NCI-H345 (cell line): ENCODE measurements around the gene ABAT.
"Not testable (repeated sequence)": the region's sequence is repeated elsewhere in the genome, so short reads cannot be mapped to it uniquely, and the experiment has no call there.

ENCODE experiments used
- DNase-seq: peaks from one replicate; lab custom pipeline; 2025; lab: John Stamatoyannopoulos, UW

ABAT gene

DNA sequence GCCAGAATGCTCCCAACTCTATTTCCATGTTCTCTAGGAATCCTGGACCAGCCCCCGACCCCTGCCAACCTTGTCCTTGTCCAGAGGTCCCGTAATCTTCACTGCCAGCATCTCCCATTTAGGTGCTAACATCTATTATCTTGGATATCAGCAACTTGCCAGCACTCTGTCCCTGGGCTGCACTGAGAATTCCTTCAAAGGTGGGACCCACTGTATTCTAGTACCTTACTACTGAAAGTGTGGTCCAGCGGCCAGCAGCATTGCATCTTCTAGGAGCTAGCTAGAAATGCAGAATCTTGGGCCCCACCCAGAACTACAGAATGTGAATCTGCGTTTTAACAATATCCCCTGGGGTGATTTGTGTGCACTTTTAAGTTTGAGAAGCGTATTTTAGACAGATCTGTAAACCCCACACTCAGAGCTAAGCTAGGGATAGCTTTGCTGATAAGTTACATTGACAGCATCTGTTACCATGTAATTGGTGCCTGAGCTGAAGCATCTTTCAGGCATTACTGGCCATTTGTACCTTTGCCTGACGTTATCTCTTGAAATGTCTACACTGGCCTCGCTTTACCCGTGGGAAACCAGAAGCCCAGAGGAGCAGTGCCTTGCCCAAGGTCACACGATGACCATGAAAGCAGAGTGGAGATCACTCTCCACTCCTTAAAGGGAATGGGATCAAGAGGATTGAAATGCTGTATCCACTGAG is 8.3 kb downstream of the ABAT start:
- no peak for DNase-seq

DNA sequence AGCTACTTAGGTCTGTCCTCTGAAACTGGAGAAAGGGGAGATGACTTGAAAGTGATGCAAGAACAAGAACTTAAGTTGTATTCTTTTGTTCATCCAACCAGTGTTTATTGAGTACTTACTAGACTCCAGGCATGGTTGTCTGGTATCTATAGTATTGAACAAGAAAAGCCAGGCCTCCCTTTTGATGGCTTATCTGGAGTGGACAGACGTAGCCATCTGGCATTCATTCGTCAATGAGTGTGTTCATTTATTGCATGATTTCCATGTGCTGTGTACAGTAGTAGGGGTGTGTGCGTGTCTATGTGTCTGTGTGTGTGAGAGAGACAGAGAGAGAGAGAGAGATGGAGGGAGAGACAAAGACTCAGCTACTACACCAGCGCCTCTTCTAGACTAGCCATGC is 9.2 kb downstream of the ABAT start:
- DNase-seq = no peak

DNA sequence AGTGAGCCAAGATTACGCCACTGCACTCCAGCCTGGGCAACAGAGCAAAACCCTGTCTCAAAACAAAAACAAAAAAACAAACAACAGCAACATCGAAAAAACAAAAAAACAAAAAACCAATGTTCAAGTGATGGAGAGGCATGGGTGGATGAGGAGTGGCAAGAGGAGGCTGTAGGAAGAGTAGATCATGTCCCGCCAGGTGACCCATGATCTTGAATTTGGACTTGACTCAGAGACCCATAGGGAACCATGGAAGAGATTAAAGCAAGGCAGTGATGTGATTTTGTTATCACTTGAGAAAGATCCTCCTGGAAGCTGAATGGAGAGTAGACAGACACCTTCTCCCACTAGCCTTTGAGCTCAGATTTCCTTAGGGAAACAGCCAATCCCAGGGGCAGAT is 11.2 kb downstream of the ABAT start:
- no peak for DNase-seq

DNA sequence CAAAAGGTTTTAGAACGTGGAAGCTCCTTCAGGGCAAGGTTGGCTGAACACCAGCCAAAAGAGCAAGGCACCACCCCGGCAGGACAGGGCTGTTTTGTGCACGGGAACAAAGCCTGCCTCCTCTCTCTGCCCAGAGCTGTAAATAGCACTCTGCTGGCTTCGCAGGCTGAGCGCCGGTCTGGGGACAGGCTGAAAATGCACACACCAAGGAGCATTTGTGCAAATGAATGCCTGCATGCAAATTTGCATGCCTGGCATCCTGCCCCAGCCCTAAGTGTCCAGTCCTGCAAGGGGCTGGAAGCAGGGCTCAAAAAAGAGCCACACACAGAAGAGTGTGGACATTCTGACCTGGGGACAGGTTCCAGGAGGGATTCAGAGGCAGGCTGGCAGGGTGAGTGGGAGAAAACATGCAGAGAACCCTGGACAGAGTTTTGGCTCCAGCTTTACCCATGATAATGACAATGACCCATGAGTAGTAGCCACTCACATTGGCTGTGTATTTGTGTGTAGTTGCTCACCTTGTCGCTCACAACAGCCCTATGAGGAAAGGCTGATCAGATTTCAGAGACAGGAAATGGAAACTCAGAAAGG is 11.7 kb downstream of the ABAT start:
- no peak for DNase-seq

DNA sequence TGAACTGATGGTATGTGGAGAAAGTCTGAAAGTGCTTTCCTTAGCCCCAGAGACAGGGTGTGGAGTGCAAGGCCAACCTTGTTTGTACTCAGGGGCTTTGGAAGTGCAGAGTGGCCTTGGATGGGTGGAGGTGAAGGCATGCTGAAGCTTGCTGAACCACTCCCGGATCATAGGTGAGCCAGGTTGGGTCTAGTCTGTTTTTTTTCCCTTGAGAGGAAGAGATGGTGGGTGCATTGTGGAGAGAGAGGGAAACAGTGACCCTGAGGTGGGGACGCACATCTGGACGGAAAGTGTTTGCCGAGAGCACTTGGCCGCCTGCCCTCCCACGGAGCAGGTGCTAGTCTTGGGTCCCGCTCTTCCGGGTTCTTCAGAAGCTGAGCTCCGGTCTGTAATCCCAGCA is 12.5 kb downstream of the ABAT start:
- no peak for DNase-seq

DNA sequence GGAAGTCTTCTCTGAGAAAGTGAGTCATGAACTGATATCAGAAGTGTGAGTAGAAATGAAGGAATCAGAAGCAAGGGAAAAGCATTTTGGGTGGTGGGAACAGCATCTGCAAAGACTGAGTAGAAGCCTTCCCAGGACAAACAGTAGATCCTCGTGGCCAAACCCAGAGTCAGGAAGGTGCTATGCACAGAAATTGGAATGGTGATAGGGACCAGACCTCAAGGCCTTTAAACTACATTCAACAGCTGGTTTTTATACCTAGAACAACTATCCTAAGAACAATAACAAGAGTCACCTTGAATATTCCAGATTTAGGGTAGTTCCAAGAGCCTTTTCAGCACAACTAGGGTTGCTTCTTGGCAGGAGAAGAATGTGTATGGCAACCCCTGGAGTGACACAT is 15.3 kb downstream of the ABAT start:
- DNase-seq = no peak

DNA sequence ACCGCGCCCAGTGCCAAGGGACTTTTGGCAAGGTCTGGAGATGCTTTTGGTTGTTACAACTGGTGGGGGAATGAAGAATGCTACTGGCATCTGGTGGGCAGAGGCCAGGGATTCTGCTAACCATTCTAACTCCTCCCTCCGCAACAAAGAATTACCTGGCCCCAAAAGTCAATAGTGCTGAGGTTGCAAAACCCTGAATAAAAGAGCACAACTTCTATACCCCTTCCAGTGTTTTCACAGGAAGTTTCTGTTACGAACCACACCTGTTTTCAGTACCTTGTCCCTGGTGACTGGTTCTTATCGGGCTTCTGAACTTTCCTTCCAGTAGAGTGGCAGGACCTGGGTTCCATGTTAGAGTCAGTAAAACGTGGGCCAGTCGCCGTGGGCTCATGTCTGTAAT is 17.3 kb downstream of the ABAT start:
- no peak for DNase-seq

DNA sequence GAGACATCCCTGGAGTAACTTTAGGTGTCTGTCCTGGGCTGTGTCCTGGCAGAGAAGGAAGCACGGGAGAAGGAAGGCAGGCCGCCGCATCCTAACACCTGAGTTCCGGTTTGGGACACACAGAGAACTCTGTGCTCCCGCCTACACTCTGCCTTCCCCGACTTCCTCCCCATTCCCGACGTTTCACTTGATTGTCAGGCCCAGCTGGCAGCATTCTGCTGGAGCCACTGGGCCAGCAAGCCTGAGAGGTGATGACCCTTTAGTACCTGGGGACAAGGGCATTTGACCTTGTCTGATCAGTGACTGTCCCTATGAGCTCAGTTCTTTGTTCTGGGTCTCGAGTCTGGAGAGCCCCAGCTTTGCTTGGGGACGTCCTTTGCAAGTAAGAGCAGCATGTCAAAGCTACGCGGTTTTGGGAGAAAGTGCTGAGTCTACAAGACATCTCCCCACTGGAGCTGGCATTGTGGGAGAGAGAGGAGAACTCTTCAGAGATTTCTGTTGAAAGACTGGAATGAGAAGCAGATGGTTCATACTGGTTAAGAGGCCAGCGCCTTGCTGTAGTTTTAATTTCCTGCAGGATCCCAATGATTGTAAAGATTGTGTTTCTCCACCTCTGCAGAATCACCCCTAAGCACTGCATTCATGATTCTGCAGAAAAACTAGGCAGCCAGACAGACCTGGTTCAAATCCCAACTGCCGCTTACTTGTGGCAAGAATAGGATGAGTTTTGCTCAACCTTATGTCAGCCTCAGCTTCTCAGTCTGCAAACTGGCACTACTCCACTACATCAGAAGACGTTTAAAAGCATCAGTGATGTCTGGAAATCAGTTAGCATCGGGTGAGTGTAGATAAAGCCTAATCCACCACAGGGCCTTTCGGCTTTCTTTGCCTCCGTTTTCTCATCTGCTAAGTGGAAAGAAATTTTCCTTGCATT is 20.6 kb downstream of the ABAT start:
- DNase-seq = no peak

DNA sequence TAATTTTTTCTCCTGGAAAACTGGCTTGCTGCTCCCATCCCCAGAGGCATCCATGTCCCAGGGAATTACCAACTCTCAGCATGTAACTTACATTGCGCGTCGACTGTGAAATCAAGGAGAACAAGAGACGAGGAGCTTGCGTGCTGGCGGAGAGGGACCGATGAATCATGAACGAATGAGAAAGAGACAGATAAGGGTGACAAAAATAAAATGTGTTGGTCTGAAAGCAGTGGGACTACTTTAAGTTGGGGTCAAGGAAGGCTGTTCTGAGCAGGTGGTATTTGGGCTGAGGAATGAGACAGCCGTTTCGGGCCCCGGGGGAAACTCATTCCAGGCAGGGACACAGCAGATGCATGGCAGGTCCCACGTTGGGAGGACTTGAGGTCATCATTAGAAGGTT is 22.5 kb downstream of the ABAT start:
- no peak for DNase-seq

DNA sequence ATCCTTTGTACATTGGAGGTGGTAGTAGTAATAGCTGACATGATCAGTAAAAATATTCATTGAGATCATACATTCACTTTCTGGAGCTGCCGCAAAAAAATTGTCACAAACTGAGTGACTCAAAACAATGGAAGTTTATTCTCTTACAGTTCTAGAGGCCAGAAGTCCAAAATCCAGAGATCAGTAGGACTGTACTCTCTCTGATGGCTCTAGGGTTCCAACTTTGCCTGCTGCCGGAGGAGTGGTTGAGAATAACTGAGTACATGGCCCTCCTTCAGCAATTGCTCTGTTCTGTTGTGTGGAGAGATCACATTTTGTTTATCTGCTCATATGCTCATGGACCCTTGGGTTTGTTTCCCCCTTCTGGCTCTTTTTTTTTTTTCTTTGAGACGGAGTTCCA is 23.5 kb downstream of the ABAT start:
- no peak for DNase-seq

DNA sequence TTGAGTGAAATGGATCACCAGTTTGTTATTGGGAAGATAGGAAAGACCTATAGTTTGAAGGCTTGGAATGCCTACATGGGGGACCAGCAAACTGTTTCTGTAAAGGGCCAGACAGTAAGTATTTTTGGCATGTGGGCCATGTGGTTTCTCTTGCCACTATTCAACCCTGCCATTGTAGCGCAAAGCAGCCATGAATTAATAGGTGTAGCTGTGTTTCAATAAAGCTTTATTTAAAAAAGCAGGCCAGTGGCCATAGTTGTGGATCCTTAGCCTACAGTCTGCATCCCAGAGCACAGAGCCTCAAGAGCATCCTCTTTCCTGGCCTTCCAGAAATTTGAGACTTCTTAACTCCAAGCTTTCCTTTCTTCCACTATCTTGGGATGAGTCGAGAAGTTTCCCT is 29.3 kb downstream of the ABAT start:
- no peak for DNase-seq

DNA sequence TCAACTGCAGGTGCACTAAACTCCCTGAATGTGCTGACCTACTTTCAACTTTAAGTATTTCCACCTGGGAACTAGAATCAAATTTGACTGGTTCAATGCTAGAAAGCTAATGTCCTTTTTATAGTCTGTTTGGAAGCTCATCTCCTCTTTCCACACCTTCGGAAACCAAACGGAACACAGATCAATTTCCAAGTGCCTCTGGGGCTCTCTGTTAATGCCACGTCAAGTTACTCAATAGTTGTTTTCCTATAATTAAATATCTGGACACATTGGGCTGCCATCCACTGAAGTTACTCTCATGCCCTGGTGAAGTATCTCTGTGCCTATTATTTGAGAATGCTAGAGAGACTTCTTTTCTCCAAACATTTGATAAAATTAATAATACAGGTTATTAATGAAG is 29.7 kb downstream of the ABAT start:
- DNase-seq = no peak

DNA sequence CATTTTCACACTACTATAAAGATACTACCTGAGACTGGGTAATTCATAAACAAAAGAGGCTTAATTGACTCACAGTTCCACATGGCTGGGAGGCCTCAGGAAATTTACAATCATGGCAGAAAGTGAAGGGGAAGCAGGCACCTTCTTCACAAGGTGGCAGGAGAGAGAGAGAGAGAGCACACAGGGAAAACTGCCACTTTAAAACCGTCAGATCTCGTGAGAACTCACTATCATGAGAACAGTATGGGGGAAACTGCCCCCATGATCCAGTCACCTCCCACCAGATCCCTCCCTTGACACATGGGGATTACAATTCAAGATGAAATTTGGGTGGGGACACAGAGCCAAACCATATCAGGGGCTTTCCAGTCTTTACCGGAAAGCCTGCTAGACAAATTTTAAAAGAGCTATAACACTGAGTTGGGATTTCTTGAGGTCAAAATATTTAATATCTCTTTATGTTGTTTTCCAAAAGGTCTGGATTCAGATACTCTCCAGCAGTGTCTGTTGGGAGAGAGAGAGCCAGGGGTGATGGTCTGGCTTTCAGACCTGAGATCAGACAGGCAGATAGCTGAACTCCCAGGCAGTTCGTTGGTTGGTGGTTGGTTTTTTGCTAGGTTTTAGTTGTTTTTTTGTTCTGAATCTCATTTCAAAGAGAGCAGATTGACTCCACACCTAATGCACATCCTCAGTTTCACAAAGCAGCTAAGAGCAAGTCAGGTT is 30.8 kb downstream of the ABAT start:
- DNase-seq = not testable (repeated sequence)

DNA sequence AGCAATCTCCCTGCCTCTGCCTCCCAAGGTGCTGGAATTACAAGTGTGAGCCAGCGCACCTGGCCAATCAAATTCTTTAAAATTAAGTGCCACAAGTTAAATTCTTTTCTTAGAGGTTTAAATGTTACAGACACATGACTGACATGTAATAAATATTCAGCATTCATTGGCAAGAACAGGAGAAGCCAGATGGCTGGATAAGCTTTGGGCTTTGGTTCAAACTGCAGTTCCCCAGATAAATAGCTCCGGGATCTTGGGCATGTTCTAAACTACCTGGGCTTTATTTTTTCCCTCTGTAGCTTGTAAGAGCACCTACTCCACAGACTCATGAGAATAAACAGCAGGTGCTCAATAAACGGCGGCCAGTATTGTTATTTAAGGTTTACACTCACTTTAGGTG is 34.1 kb downstream of the ABAT start:
- DNase-seq = peak; percentile 47

DNA sequence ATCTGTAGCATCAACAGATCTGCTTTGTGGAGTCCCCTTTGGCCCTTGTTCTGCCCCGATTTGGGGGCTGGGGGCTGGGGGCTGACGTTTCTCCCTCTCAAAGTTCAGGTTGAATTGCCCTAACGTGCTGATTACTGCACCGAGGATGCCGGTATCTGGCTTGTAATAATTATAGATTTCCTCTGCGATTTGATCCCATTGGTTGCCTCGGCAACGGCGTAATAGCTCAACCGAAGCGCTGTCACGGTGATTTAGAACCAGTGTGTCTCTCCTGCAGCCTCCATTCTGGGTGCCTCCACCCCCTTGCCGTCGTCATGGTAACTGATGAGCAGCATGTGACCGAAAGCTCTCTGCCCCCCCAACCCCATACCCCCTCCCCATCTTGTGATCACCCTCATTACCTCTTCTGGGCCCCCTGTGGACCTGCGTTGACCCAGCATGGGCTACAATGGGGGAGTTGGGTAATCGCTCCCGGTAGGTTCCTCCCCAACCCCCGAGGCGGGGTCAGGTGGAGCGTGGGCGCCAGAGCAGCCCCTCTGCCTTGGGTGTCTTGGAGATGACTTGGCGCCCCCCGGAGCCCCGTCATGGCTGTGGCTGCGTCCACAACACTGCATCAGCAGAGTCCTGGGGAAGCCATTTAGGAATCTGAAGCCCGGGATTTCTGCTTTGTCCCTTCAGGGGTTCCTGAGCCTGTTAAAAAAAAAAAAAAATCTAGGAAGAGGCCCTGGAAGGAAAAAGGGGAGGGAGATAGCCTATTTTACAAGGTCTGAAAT is 38.4 kb downstream of the ABAT start:
- DNase-seq = peak; percentile 56

DNA sequence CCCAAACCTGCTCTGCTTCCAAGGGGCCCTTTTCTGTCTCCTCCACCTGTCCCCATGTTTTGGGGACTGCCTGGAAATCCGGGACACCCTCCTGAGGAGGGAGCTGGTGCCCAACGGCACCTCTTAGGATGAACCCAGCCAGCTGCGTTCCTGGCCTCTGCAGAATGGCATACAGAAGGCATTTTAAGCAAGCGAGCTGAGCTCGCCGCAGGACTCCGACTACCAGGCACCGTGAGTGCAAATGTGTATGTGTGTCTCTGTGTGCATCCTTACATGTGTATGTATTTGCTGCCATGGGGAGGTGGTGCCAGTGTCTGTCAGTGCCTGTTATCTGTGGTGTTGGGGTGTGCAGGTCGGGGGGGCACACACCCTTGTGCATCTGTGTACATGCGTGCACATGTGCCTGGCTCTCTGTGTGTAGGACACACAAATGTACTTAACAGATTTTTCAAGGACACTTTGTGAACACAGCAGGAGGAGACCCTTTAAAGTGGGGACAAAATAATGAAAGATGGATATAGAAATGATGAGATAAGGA is 39.3 kb downstream of the ABAT start:
- no peak for DNase-seq

DNA sequence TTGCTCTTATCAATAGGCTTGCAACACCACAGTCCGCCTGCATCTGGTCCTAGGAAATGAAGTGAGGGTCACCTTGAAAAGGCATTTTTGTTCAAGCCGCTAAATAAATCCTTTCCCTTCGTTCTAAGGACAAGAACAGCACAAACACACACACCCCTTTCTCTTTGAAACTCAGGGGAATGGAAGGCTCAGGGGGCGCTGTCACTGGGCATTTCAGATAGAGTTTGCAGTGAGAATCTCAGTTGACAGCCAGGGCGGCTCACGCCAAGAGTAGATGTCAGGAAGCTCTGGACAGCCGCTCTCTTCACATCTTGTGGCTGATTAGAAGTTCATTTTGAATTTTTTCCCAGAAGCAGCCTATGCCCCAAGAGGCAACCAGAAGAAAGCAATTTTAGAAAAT is 39.8 kb downstream of the ABAT start:
- DNase-seq = no peak

DNA sequence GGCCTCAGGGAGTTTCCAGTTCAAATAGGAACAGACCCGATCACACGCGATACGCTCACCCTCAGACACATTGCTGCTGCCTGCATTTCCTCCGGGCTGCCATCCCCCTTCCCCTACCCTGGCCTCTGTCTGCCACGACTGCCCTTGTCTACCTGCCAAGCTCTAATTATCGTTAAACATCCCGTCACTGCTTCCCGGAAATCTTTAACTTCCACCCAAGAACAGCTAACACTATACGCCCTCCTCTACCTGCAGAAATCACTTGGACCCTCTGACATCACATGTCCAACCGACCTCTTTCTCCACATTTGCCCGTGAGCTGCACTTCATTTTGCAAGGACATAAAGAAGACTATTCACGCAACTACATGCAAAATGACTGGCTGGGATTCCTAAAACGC is 40.4 kb downstream of the ABAT start:
- no peak for DNase-seq

DNA sequence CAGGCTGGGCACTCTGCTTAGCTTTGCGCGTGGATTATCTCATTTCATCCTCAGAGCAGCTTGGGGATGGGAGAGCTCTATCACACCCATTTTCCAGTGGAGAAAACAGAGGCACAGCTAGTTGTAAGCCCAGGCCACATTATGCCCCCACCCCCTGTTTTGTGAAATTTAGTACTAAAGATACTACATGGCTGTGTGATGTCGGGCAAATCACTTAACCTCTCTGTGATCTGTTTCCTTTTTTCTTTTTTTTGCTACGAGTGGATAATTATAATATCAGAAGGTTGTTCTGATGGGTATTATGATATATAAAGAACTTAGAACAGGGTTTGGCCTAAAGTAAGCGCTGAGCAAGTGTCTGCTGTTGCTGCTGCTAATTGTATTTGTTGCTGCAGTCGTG is 41.6 kb downstream of the ABAT start:
- no peak for DNase-seq

DNA sequence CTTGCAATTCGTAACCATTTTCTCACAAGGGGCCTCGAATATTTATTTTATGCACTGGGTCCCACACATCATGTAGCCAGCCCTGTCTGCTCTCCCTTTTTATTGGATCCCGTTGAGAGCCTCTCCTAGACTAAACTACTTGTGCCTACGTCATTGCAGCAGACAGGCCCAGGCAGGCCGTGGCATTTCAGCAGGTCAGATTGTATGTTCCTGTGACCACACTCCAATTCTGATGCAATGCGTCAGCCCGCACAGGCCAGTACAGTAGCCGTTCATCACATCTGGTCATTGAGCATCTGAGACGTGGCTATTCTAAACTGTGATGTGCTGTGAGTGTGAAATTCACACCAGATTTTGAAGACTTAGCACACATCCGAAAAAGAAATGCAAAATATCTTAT is 42.2 kb downstream of the ABAT start:
- peak; percentile 69 for DNase-seq

DNA sequence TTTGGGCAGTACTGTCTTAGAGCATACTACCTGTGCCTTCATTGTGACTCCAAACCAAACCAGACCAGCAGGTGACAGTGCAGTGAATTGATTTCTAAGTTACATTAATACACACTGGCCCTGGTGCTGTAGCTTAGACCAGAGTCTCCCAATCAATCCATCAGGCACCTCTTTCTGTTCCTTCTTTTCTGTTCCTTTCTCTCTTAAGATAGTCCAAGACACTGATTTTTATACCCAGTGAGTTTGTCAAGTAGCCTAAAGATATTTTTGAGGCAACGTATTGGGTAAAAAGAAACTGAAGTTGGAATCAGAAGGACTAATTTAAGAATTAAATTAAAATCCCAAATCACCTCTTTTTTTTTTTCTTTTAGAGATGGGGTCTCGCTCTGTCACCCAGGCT is 43.1 kb downstream of the ABAT start:
- no peak for DNase-seq
